Measurements from ENCODE around the gene CD99.

DNA sequence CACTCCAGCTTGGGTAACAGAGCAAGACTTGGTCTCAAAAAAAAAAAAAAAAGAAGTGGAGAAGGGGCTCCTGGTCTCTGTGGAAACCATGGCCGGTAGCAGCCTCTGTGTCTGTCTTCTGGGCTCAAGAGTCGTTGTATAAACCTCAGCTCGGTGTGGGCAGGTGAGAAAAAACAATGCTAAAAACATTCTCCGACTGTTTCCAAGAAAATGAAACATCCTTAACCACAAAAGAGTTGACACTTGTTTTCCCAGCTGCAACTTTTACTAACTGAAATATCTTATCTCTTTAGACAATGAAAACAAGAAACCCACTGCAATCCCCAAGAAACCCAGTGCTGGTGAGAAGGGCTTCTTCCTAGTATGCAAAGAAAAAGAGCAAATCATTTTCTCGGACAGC lies 26.2 kb downstream of the CD99 start:
- TF ChIP-seq, protein P1, sequence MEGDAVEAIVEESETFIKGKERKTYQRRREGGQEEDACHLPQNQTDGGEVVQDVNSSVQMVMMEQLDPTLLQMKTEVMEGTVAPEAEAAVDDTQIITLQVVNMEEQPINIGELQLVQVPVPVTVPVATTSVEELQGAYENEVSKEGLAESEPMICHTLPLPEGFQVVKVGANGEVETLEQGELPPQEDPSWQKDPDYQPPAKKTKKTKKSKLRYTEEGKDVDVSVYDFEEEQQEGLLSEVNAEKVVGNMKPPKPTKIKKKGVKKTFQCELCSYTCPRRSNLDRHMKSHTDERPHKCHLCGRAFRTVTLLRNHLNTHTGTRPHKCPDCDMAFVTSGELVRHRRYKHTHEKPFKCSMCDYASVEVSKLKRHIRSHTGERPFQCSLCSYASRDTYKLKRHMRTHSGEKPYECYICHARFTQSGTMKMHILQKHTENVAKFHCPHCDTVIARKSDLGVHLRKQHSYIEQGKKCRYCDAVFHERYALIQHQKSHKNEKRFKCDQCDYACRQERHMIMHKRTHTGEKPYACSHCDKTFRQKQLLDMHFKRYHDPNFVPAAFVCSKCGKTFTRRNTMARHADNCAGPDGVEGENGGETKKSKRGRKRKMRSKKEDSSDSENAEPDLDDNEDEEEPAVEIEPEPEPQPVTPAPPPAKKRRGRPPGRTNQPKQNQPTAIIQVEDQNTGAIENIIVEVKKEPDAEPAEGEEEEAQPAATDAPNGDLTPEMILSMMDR (IDR thresholded peaks at IDR 0.05; ENCODE audit: low read depth, low read length): no peak
- TF ChIP-seq EZH2phosphoT487 (IDR thresholded peaks at IDR 0.05; ENCODE audit: low read depth): no peak

Data from OCI-LY3 (cell line).